Tibial nerve (tissue), 4 donors: ENCODE measurements around the gene SLC4A1AP. TPM values are rescaled to one million over a fixed set of nuclear protein-coding genes. Genes with fewer than 3 reads are reported as not detected.
"Not testable (repeated sequence)": the region's sequence is repeated elsewhere in the genome, so short reads cannot be mapped to it uniquely, and the experiment has no call there.

Source experiments
- DNase-seq, 2 donors: peaks; one replicate each; pipeline ENCODE4 v3.0.0-alpha.2; 2019; ENCODE audit warnings: low spot score in 2 of 2
- H3K27ac ChIP-seq, 4 donors: fragments of 200-600 bp; sonication (generic) in 3 of 4; one replicate each; pipeline ENCODE4 v1.5.1; 2017 to 2019; ENCODE audit warnings: mild to moderate bottlenecking in 1 of 4
- H3K27me3 ChIP-seq, 2 donors: fragments of 200-600 bp; sonication (generic) in 1 of 2; one replicate each; pipeline versions ENCODE4 v1.5.1 to v1.6.0; 2017 to 2019
- H3K36me3 ChIP-seq, 3 donors: fragments of 200-600 bp; sonication (generic); one replicate each; pipeline ENCODE4 v1.5.1; 2018 to 2019
- H3K4me1 ChIP-seq, 4 donors: fragments of 200-600 bp; sonication (generic) in 3 of 4; one replicate each; pipeline ENCODE4 v1.5.1; 2017 to 2019
- H3K4me3 ChIP-seq, 4 donors: fragments of 200-600 bp; sonication (generic) in 3 of 4; one replicate each; pipeline ENCODE4 v1.5.1; 2017 to 2019; ENCODE audit warnings: mild to moderate bottlenecking in 1 of 4, moderate library complexity in 1 of 4
- H3K9me3 ChIP-seq, 4 donors: fragments of 200-600 bp; sonication (generic) in 3 of 4; one replicate each; pipeline ENCODE4 v1.5.1; 2017 to 2019
- CTCF ChIP-seq, 5 experiments: fragments of 200-600 bp in 3 of 5; fragments of 450-650 bp in 2 of 5; sonication (generic) in 3 of 5; IDR thresholded peaks; one replicate each; pipeline ENCODE4 v1.5.1; 2016 to 2019; ENCODE audit warnings: antibody characterized with exemption in 5 of 5, mild to moderate bottlenecking in 3 of 5, moderate library complexity in 2 of 5
- EP300 ChIP-seq, 2 donors: sonication (generic); formaldehyde crosslinking; IDR thresholded peaks; one replicate each; pipeline ENCODE4 v1.6.1; 2017; ENCODE audit warnings: antibody characterized with exemption in 2 of 2, mild to moderate bottlenecking in 1 of 2
- POLR2A ChIP-seq, 2 donors: fragments of 450-650 bp; IDR thresholded peaks; one replicate each; pipeline ENCODE4 v1.6.1; 2017; ENCODE audit warnings: antibody characterized with exemption in 2 of 2, mild to moderate bottlenecking in 2 of 2, moderate library complexity in 2 of 2
- WGBS, 2 donors: methylation state at CpG; one replicate each; pipeline ENCODE4 v1.1.5; 2018; 5-methylcytosine and 5-hydroxymethylcytosine counted together
- total RNA-seq, 4 donors: library from RNA; depleted of rRNA; stranded (reverse); fragments of >200 nt; gene quantifications; one replicate each; pipeline ENCODE4 v1.1.0, GENCODE V29; 2016

The SLC4A1AP gene
- total RNA-seq, 4 donors from 2014 or later = 22.9 to 31.2 (median 28.6) TPM

- no peaks in the 10 kb centered on the region for H3K27me3 ChIP-seq
- DNase-seq = peak; percentile 67 to 82
- 1% methylated on average over 40 to 44 of the region's 44 CpGs for WGBS, 2 donors
- H3K36me3 ChIP-seq = peaks cover 0 to 45% (median 5%) of the 10 kb centered on the region in 3 donors
- H3K4me3 ChIP-seq = peak within 1 kb of the TSS; percentile 60 to 73 (median 64)
- peak within 1 kb of the TSS; percentile 62 to 85 (median 80) for H3K27ac ChIP-seq
- TF ChIP-seq POLR2A (IDR thresholded peaks at IDR 0.05) (peak in 1 of 2 donors; percentile 50), EP300 (IDR thresholded peaks at IDR 0.05) (peak; percentile 45 to 82), CTCF (IDR thresholded peaks at IDR 0.05) (no peak)
- H3K4me1 ChIP-seq = peaks cover 0 to 32% (median 11%) of the 10 kb centered on the region in 4 donors
- H3K9me3 ChIP-seq = no peaks in the 10 kb centered on the region
Observed at GRCh38 chr2:27628767-27629709, 34.7 kb upstream of the SLC4A1AP start, which contains the start of the genes CCDC121 and GPN1. Gene CCDC121 (minus strand): TSS chr2:27629012. CDS start chr2:27627799, 1,213 bp downstream. Gene GPN1 (plus strand): TSS chr2:27629050. CDS start chr2:27629059, 9 bp downstream.

GRCh38 chr2:27630257-27630656, 33.4 kb upstream of the SLC4A1AP start:
- WGBS, 2 donors = 96 to 100% methylated on average over 2 of the region's 2 CpGs
- H3K9me3 ChIP-seq, H3K27ac ChIP-seq, H3K4me3 ChIP-seq, DNase-seq, H3K27me3 ChIP-seq: not testable (repeated sequence)
- peaks cover 0 to 48% (median 5%) of the 10 kb centered on the region in 3 donors for H3K36me3 ChIP-seq
- peaks cover 0 to 32% (median 11%) of the 10 kb centered on the region in 4 donors for H3K4me1 ChIP-seq

GRCh38 chr2:27634291-27634690, 29.4 kb upstream of the SLC4A1AP start:
- Histone ChIP-seq H3K27me3 (no peaks in the 10 kb centered on the region), H3K4me1 (peaks cover 0 to 12% (median 4%) of the 10 kb centered on the region in 4 donors), H3K9me3 (no peaks in the 10 kb centered on the region), H3K36me3 (peaks cover 0 to 89% (median 9%) of the 10 kb centered on the region in 3 donors), H3K4me3 (no peak overlapping the region), H3K27ac (no peak overlapping the region)
- no peak for DNase-seq
- WGBS, 2 donors = 89 to 94% methylated on average over 2 of the region's 2 CpGs
- TF ChIP-seq CTCF (IDR thresholded peaks at IDR 0.05) (no peak), POLR2A (IDR thresholded peaks at IDR 0.05) (no peak), EP300 (IDR thresholded peaks at IDR 0.05) (no peak)

- peaks cover 0 to 99% (median 9%) of the 10 kb centered on the region in 3 donors for H3K36me3 ChIP-seq
- no peak for DNase-seq
- H3K27me3 ChIP-seq = no peaks in the 10 kb centered on the region
- WGBS, 2 donors = 92% methylated on average over 5 of the region's 5 CpGs
- no peaks in the 10 kb centered on the region for H3K9me3 ChIP-seq
- no peak overlapping the region for H3K4me3 ChIP-seq
- no peaks in the 10 kb centered on the region for H3K4me1 ChIP-seq
- TF ChIP-seq POLR2A (IDR thresholded peaks at IDR 0.05) (no peak), CTCF (IDR thresholded peaks at IDR 0.05) (no peak), EP300 (IDR thresholded peaks at IDR 0.05) (no peak)
- no peak overlapping the region for H3K27ac ChIP-seq
Observed at GRCh38 chr2:27636766-27637165, 26.9 kb upstream of the SLC4A1AP start.

- TF ChIP-seq EP300 (IDR thresholded peaks at IDR 0.05) (no peak), POLR2A (IDR thresholded peaks at IDR 0.05) (no peak), CTCF (IDR thresholded peaks at IDR 0.05) (no peak)
- Histone ChIP-seq H3K4me1 (no peaks in the 10 kb centered on the region), H3K9me3 (no peaks in the 10 kb centered on the region), H3K4me3 (no peak overlapping the region), H3K36me3 (peaks cover 0 to 98% (median 7%) of the 10 kb centered on the region in 3 donors), H3K27me3 (no peaks in the 10 kb centered on the region), H3K27ac (no peak overlapping the region)
- DNase-seq = no peak
- 91 to 94% methylated on average over 3 of the region's 3 CpGs for WGBS, 2 donors
Observed at GRCh38 chr2:27638037-27638637, 25.6 kb upstream of the SLC4A1AP start.
